22Rv1 (cell line): ENCODE results near the gene NOX1.

Experiments
- ZFX ChIP-seq: fragments of 450-650 bp; IDR thresholded peaks from 2 replicates; pipeline ENCODE4 v1.6.1; 2017; ENCODE audit warnings: antibody characterized with exemption, borderline replicate concordance
- TF ChIP-seq, protein P1 (sequence below): fragments of 450-650 bp; IDR thresholded peaks from 2 replicates; pipeline ENCODE4 v1.5.1; 2017; ENCODE audit warnings: mild to moderate bottlenecking

DNA sequence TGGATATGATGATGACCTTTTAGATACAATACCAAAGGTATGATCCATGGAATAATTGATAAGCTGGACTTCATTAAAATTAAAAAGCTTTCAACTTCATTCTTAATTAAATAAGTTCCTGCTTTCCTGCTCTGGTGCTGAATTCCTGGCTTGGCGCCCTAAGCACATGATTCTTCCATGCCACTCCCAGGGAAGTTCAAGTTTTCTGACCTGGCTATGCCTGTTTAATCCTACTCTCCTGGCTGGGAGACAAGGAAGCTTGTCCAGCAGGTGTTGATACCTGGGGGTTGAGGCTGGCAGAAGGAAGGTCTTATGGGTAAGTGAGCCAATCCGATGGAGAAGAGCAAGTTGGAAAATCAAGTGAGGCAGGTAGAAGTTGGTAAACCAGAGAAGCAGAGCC lies 30.3 kb upstream of the NOX1 start:
- TF ChIP-seq, protein P1, sequence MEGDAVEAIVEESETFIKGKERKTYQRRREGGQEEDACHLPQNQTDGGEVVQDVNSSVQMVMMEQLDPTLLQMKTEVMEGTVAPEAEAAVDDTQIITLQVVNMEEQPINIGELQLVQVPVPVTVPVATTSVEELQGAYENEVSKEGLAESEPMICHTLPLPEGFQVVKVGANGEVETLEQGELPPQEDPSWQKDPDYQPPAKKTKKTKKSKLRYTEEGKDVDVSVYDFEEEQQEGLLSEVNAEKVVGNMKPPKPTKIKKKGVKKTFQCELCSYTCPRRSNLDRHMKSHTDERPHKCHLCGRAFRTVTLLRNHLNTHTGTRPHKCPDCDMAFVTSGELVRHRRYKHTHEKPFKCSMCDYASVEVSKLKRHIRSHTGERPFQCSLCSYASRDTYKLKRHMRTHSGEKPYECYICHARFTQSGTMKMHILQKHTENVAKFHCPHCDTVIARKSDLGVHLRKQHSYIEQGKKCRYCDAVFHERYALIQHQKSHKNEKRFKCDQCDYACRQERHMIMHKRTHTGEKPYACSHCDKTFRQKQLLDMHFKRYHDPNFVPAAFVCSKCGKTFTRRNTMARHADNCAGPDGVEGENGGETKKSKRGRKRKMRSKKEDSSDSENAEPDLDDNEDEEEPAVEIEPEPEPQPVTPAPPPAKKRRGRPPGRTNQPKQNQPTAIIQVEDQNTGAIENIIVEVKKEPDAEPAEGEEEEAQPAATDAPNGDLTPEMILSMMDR, result no peak
- TF ChIP-seq ZFX, result no peak
